HEK293 (cell line): ENCODE measurements around the gene PITPNB.

Experiments
- EGR2 ChIP-seq: fragments of 450-650 bp; formaldehyde crosslinking; IDR thresholded peaks from 2 replicates; pipeline ENCODE4 v1.5.1; 2016; ENCODE audit warnings: low read depth, missing biosample characterization, missing genetic modification characterization
- ZNF549 ChIP-seq: fragments of 450-650 bp; IDR thresholded peaks from 2 replicates; pipeline ENCODE4 v1.5.1; 2018; ENCODE audit warnings: missing biosample characterization, missing genetic modification characterization, mild to moderate bottlenecking, inconsistent platforms, moderate library complexity
- ZNF561 ChIP-seq: fragments of 450-650 bp; IDR thresholded peaks from 2 replicates; pipeline ENCODE4 v1.5.1; 2018; ENCODE audit warnings: missing biosample characterization, missing genetic modification characterization, borderline replicate concordance
- TF ChIP-seq, protein P1 (sequence below): fragments of 450-650 bp; formaldehyde crosslinking; IDR thresholded peaks from 2 replicates; pipeline ENCODE4 v1.5.1; 2016; ENCODE audit warnings: missing biosample characterization, missing genetic modification characterization

DNA sequence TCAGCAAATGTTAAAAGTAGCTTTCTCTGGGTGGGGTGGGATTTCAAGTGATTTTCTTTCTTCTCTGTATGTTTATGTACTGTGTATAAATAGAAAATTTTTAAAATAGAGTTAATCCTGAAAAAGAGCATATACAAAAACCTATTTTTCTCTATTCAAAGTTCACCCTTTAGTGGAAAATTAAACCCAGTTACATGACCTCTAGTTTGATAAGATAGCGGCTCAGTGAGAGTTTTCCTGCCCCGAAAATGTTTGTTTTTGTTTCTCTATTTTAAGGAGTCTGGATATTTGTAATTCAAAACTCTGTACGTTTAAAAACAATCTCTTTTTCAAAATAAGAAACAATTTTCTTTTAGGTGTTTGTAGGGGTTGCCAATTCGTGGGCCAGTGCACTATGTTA, 42.1 kb upstream of the PITPNB start:
- TF ChIP-seq EGR2 (no peak), ZNF561 (tag by site-specific recombination) (no peak), ZNF549 (no peak)
- TF ChIP-seq, protein P1, sequence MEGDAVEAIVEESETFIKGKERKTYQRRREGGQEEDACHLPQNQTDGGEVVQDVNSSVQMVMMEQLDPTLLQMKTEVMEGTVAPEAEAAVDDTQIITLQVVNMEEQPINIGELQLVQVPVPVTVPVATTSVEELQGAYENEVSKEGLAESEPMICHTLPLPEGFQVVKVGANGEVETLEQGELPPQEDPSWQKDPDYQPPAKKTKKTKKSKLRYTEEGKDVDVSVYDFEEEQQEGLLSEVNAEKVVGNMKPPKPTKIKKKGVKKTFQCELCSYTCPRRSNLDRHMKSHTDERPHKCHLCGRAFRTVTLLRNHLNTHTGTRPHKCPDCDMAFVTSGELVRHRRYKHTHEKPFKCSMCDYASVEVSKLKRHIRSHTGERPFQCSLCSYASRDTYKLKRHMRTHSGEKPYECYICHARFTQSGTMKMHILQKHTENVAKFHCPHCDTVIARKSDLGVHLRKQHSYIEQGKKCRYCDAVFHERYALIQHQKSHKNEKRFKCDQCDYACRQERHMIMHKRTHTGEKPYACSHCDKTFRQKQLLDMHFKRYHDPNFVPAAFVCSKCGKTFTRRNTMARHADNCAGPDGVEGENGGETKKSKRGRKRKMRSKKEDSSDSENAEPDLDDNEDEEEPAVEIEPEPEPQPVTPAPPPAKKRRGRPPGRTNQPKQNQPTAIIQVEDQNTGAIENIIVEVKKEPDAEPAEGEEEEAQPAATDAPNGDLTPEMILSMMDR (tag by site-specific recombination), result no peak
